ENCODE measurements around the gene AHI1. TPM values are rescaled to one million over a fixed set of nuclear protein-coding genes. Genes with fewer than 3 reads are reported as not detected.
A peak's percentile ranks its signal among the peaks of the same experiment; 100 is the strongest.

Gene AHI1
- polyA plus RNA-seq, 1 experiment = 29.0 TPM

GRCh38 chr6:135438907-135439535, 58.5 kb downstream of the AHI1 start:
- DNase-seq (ENCODE audit: low read depth, low spot score) = no peak
- Histone ChIP-seq H3K9me3 (ENCODE audit: control insufficient read depth, insufficient read depth, low read length) (no peaks in the 10 kb centered on the region), H3K27ac (ENCODE audit: low read depth, low read length) (no peak overlapping the region), H3K27me3 (ENCODE audit: control insufficient read depth, insufficient read depth, low read length) (no peaks in the 10 kb centered on the region), H3K4me3 (ENCODE audit: low read depth, low read length) (no peak overlapping the region)
- ChIA-PET CTCF (interaction anchor here (0.8 to 2.0 kb wide), 7 partner anchors 9 to 1315 kb away, joined by 3 to 9 read pairs (median 4); no protein-coding TSS in a partner anchor), POLR2A (no interaction called here)
- TF ChIP-seq CTCF (IDR thresholded peaks at IDR 0.05; ENCODE audit: low read depth, low read length) = peak; percentile 65

GRCh38 chr6:135434991-135435390, 62.5 kb downstream of the AHI1 start:
- Histone ChIP-seq H3K9me3 (ENCODE audit: control insufficient read depth, insufficient read depth, low read length) (no peaks in the 10 kb centered on the region), H3K27ac (ENCODE audit: low read depth, low read length) (no peak overlapping the region), H3K27me3 (ENCODE audit: control insufficient read depth, insufficient read depth, low read length) (no peaks in the 10 kb centered on the region), H3K4me3 (ENCODE audit: low read depth, low read length) (no peak overlapping the region)
- ChIA-PET CTCF (interaction anchor here (0.7 to 1.4 kb wide), 3 partner anchors 11 to 1018 kb away, joined by 3 to 5 read pairs (median 3); no protein-coding TSS in a partner anchor), POLR2A (interaction anchor here (0.6 to 0.7 kb wide), 2 partner anchors 220 to 855 kb away, joined by 3 read pairs; partner anchors contain the start of gene BCLAF1)
- DNase-seq (ENCODE audit: low read depth, low spot score) = no peak
- no peak for TF ChIP-seq CTCF (IDR thresholded peaks at IDR 0.05; ENCODE audit: low read depth, low read length)

- no peak for TF ChIP-seq CTCF (IDR thresholded peaks at IDR 0.05; ENCODE audit: low read depth, low read length)
- no peak for DNase-seq (ENCODE audit: low read depth, low spot score)
- H3K9me3 ChIP-seq (ENCODE audit: control insufficient read depth, insufficient read depth, low read length) = no peaks in the 10 kb centered on the region
- H3K27me3 ChIP-seq (ENCODE audit: control insufficient read depth, insufficient read depth, low read length) = no peaks in the 10 kb centered on the region
- H3K4me3 ChIP-seq (ENCODE audit: low read depth, low read length) = no peak overlapping the region
- ChIA-PET POLR2A (no interaction called here), CTCF (interaction anchor here (0.5 to 1.4 kb wide), 3 partner anchors 10 to 17 kb away, joined by 3 to 5 read pairs (median 3); no protein-coding TSS in a partner anchor)
- H3K27ac ChIP-seq (ENCODE audit: low read depth, low read length) = no peak overlapping the region
Observed at GRCh38 chr6:135434095-135434494, 63.4 kb downstream of the AHI1 start.

- DNase-seq (ENCODE audit: low read depth, low spot score) = no peak
- no peak overlapping the region for H3K4me3 ChIP-seq (ENCODE audit: low read depth, low read length)
- no peaks in the 10 kb centered on the region for H3K9me3 ChIP-seq (ENCODE audit: control insufficient read depth, insufficient read depth, low read length)
- ChIA-PET POLR2A (no interaction called here), CTCF (no interaction called here)
- no peak for TF ChIP-seq CTCF (IDR thresholded peaks at IDR 0.05; ENCODE audit: low read depth, low read length)
- no peak overlapping the region for H3K27ac ChIP-seq (ENCODE audit: low read depth, low read length)
- H3K27me3 ChIP-seq (ENCODE audit: control insufficient read depth, insufficient read depth, low read length) = no peaks in the 10 kb centered on the region
Observed at GRCh38 chr6:135428078-135428477, 69.5 kb downstream of the AHI1 start.

- Histone ChIP-seq H3K27ac (ENCODE audit: low read depth, low read length) (no peak overlapping the region), H3K4me3 (ENCODE audit: low read depth, low read length) (no peak overlapping the region), H3K27me3 (ENCODE audit: control insufficient read depth, insufficient read depth, low read length) (no peaks in the 10 kb centered on the region), H3K9me3 (ENCODE audit: control insufficient read depth, insufficient read depth, low read length) (no peaks in the 10 kb centered on the region)
- ChIA-PET POLR2A (no interaction called here), CTCF (no interaction called here)
- no peak for TF ChIP-seq CTCF (IDR thresholded peaks at IDR 0.05; ENCODE audit: low read depth, low read length)
- DNase-seq (ENCODE audit: low read depth, low spot score) = no peak
Observed at GRCh38 chr6:135426833-135427232, 70.7 kb downstream of the AHI1 start.
